Measurements from ENCODE around the gene ATP2C1. TPM values are rescaled to one million over a fixed set of nuclear protein-coding genes. Genes with fewer than 3 reads are reported as not detected.
A peak's percentile ranks its signal among the peaks of the same experiment; 100 is the strongest.

Gene ATP2C1
- total RNA-seq, 2 experiments from 2014 or later, result 40.9 to 44.0 TPM

DNA sequence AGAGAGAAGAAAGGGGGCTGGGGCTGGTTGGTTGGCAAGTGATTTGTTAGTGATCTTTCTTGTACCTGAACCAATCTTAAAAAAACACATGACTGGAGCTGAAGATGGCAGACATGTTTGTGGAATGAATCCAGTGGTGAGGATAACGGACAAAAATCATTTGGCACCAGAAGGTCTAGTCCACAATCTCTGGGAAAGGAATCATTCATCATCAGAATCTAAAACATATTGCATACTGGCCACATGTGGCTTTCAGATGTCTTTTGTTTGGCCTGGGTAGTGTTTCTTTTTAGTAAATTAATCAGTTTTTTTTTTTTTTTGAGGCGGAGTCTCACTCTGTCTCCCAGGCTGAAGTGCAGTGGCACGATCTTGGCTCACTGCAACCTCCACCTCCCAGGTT is 137.8 kb downstream of the ATP2C1 start:
- Mint-ChIP-seq H3K9me3 (no peaks in the 10 kb centered on the region), H3K4me3 (no peak overlapping the region), H3K4me1 (ENCODE audit: low read depth) (peaks cover 9% of the 10 kb centered on the region), H3K27ac (no peak overlapping the region), H3K27me3 (no peaks in the 10 kb centered on the region), H3K36me3 (ENCODE audit: low read depth) (peaks cover 8% of the 10 kb centered on the region)
- TF ChIP-seq, protein P1, sequence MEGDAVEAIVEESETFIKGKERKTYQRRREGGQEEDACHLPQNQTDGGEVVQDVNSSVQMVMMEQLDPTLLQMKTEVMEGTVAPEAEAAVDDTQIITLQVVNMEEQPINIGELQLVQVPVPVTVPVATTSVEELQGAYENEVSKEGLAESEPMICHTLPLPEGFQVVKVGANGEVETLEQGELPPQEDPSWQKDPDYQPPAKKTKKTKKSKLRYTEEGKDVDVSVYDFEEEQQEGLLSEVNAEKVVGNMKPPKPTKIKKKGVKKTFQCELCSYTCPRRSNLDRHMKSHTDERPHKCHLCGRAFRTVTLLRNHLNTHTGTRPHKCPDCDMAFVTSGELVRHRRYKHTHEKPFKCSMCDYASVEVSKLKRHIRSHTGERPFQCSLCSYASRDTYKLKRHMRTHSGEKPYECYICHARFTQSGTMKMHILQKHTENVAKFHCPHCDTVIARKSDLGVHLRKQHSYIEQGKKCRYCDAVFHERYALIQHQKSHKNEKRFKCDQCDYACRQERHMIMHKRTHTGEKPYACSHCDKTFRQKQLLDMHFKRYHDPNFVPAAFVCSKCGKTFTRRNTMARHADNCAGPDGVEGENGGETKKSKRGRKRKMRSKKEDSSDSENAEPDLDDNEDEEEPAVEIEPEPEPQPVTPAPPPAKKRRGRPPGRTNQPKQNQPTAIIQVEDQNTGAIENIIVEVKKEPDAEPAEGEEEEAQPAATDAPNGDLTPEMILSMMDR (IDR thresholded peaks at IDR 0.05), result no peak
- ChIA-PET POLR2A (no interaction called here), CTCF (interaction anchor here (0.7 to 2.7 kb wide), 3 partner anchors 8 to 1311 kb away, joined by 3 to 9 read pairs (median 3); no protein-coding TSS in a partner anchor)
- peaks cover 8% of the 10 kb centered on the region for H3K4me1 ChIP-seq (ENCODE audit: insufficient read depth, low read length)
- H3K36me3 ChIP-seq (ENCODE audit: insufficient read depth, low read length), result no peaks in the 10 kb centered on the region
- no peak for ATAC-seq (ENCODE audit: poor library complexity)
- no peak overlapping the region for H3K4me3 ChIP-seq (ENCODE audit: low read length)
- H3K27ac ChIP-seq (ENCODE audit: low read depth in 1 of 2, low read length in 2 of 2), result no peak overlapping the region
- H3K9me3 ChIP-seq (ENCODE audit: control insufficient read depth in 1 of 2, insufficient read depth in 1 of 2, low read length in 2 of 2), result no peaks in the 10 kb centered on the region
- H3K27me3 ChIP-seq (ENCODE audit: control insufficient read depth in 1 of 2, insufficient read depth in 2 of 2, low read length in 2 of 2), result no peaks in the 10 kb centered on the region
- intact Hi-C loops (cut with DNase I, micrococcal nuclease), result loop anchor here (2.0 to 5.0 kb wide), 6 partner anchors 351 to 1366 kb away; partner anchors contain the start of gene NUDT16 (in 1 of the 2)
- no peak for DNase-seq

DNA sequence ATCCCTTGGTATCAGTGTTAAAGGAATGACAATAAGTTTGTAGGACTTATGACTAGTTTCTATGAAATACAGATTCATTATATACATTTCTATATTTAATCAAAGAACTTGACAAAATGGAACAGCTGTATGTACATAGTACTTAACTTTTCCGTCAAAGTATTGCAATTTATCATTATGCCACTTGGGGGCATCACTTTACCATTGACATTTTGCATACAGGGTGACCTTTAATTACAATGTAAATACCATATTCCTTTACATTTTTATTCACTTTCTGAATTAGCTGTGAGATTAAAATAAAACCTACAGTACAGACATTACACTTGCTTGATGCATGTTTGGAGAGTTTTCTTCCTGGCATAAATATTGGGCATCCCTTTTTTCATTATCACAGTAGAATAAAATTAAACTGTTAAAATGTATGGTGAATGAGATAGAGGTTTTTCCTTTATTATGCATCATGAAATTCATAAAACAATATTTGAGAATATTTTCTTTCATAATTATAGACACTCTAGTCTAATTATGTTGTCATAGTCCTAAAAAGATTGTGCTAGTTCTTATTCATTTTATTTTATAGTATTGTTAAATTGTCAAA is 139.7 kb downstream of the ATP2C1 start:
- H3K9me3 ChIP-seq (ENCODE audit: control insufficient read depth in 1 of 2, insufficient read depth in 1 of 2, low read length in 2 of 2), result no peaks in the 10 kb centered on the region
- DNase-seq, result peak in 5 of 14 experiments; percentile 9 to 77 (median 70)
- no peak overlapping the region for H3K27ac Mint-ChIP-seq

DNA sequence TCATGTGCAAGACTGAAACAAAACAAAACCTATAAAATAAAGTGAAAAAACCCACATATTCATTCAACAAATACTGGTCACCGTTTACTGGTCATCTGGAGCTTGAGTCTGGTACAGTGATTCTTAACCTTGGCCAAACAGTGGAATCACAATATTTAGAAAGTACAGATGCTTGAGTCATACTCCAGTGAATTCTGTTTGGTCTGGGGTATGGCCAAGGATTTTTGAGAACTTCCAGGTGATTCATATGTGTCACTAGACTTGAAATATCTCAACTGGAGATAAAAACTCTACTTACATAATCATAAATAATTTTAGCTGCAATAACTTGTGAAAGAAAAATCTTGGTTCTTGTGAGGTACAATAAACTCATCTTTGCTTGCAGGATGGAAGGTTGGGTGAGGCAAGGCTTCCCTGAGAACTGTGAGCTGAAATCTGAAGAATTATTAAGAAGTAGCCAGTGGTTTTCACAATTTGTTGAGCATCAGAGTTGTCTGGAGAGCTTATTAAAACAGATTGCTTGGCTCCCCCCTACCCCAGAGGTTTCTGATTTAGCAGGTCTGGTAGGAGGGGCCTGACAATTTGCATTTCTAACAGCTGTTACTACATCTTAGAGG is 142.4 kb downstream of the ATP2C1 start:
- Histone ChIP-seq H3K36me3 (ENCODE audit: insufficient read depth, low read length) (no peaks in the 10 kb centered on the region), H3K27ac (ENCODE audit: low read depth in 1 of 2, low read length in 2 of 2) (no peak overlapping the region), H3K4me1 (ENCODE audit: insufficient read depth, low read length) (no peaks in the 10 kb centered on the region), H3K27me3 (ENCODE audit: control insufficient read depth in 1 of 2, insufficient read depth in 2 of 2, low read length in 2 of 2) (no peaks in the 10 kb centered on the region), H3K9me3 (ENCODE audit: control insufficient read depth in 1 of 2, insufficient read depth in 1 of 2, low read length in 2 of 2) (no peaks in the 10 kb centered on the region), H3K4me3 (ENCODE audit: low read length) (no peak overlapping the region)
- Mint-ChIP-seq H3K9me3 (peaks cover 7% of the 10 kb centered on the region), H3K27ac (no peak overlapping the region), H3K4me1 (ENCODE audit: low read depth) (peaks cover 8% of the 10 kb centered on the region), H3K27me3 (no peaks in the 10 kb centered on the region), H3K36me3 (ENCODE audit: low read depth) (peaks cover 14% of the 10 kb centered on the region), H3K4me3 (no peak overlapping the region)
- ChIA-PET CTCF (no interaction called here), POLR2A (interaction anchor here (1.7 kb wide), 1 partner anchor 10 kb away, joined by 5 read pairs; the partner anchor contains the start of genes ASTE1 and NEK11)
- intact Hi-C loops (cut with DNase I, micrococcal nuclease), result loop anchor here (5.0 kb wide), 2 partner anchors 106 to 1306 kb away; no protein-coding TSS in a partner anchor
- DNase-seq (no peak), ATAC-seq (ENCODE audit: poor library complexity) (no peak)
- TF ChIP-seq, protein P1 (IDR thresholded peaks at IDR 0.05), result no peak

More for the DNA sequence above, 139.7 kb downstream of the ATP2C1 start:
- ATAC-seq (ENCODE audit: poor library complexity), result peak; percentile 74
- no peak overlapping the region for H3K4me3 ChIP-seq (ENCODE audit: low read length)
- Mint-ChIP-seq H3K4me3 (no peak overlapping the region), H3K4me1 (ENCODE audit: low read depth) (no peaks in the 10 kb centered on the region), H3K27me3 (no peaks in the 10 kb centered on the region), H3K36me3 (ENCODE audit: low read depth) (no peaks in the 10 kb centered on the region), H3K9me3 (no peaks in the 10 kb centered on the region)
- no peaks in the 10 kb centered on the region for H3K36me3 ChIP-seq (ENCODE audit: insufficient read depth, low read length)
- POLR2A ChIA-PET, result interaction anchor here (0.9 to 1.6 kb wide), 3 partner anchors 9 to 348 kb away, joined by 3 to 6 read pairs (median 4); partner anchors contain the start of gene NUDT16
- TF ChIP-seq, protein P1 (IDR thresholded peaks at IDR 0.05), result peak; percentile 68
- H3K4me1 ChIP-seq (ENCODE audit: insufficient read depth, low read length), result no peaks in the 10 kb centered on the region
- intact Hi-C loops (cut with DNase I, micrococcal nuclease), result loop anchor here (1.0 to 5.0 kb wide), 8 partner anchors 349 to 1364 kb away; partner anchors contain the start of gene NUDT16 (in 1 of the 2)
- no peak overlapping the region for H3K27ac ChIP-seq (ENCODE audit: low read depth in 1 of 2, low read length in 2 of 2)
- no peaks in the 10 kb centered on the region for H3K27me3 ChIP-seq (ENCODE audit: control insufficient read depth in 1 of 2, insufficient read depth in 2 of 2, low read length in 2 of 2)
- CTCF ChIA-PET, result interaction anchor here (1.2 to 2.7 kb wide), 4 partner anchors 9 to 996 kb away, joined by 3 to 9 read pairs (median 5); no protein-coding TSS in a partner anchor

All from CD4-positive, alpha-beta T cell (primary cell).